HG02943 (cell line): ENCODE data around the gene BNIP3.
"Not testable (repeated sequence)": the region's sequence is repeated elsewhere in the genome, so short reads cannot be mapped to it uniquely, and the experiment has no call there.

ENCODE experiments used
- ATAC-seq: cut with Tn5 transposase; IDR thresholded peaks from one replicate; pipeline ENCODE4 v1.9.1; 2021; ENCODE audit warnings: mild to moderate bottlenecking, low read depth, moderate library complexity; ENCODE audit not compliant: unreplicated experiment

The BNIP3 gene

GRCh38 chr10:131959841-131960240 lies 21.9 kb downstream of the BNIP3 start:
- ATAC-seq = no peak

- no peak for ATAC-seq
Observed at GRCh38 chr10:131955591-131956340, 26.0 kb downstream of the BNIP3 start.

GRCh38 chr10:131954356-131954965 lies 27.3 kb downstream of the BNIP3 start:
- ATAC-seq = no peak

- ATAC-seq = not testable (repeated sequence)
Observed at GRCh38 chr10:131949908-131950307, 31.8 kb downstream of the BNIP3 start.

GRCh38 chr10:131949041-131949862 lies 32.5 kb downstream of the BNIP3 start:
- no peak for ATAC-seq

GRCh38 chr10:131948501-131948900 lies 33.2 kb downstream of the BNIP3 start:
- ATAC-seq = no peak

GRCh38 chr10:131947631-131948347 lies 33.9 kb downstream of the BNIP3 start:
- no peak for ATAC-seq

GRCh38 chr10:131946880-131947279 lies 34.8 kb downstream of the BNIP3 start:
- no peak for ATAC-seq

GRCh38 chr10:131946321-131946751 lies 35.4 kb downstream of the BNIP3 start:
- ATAC-seq = no peak

- no peak for ATAC-seq
Observed at GRCh38 chr10:131944976-131945695, 36.6 kb downstream of the BNIP3 start.

GRCh38 chr10:131944412-131944811 lies 37.3 kb downstream of the BNIP3 start:
- ATAC-seq = no peak

- no peak for ATAC-seq
Observed at GRCh38 chr10:131943021-131943814, 38.5 kb downstream of the BNIP3 start.

- no peak for ATAC-seq
Observed at GRCh38 chr10:131942455-131942854, 39.3 kb downstream of the BNIP3 start.

- ATAC-seq = no peak
Observed at GRCh38 chr10:131938681-131939080, 43.0 kb downstream of the BNIP3 start.

GRCh38 chr10:131937836-131938235 lies 43.9 kb downstream of the BNIP3 start:
- no peak for ATAC-seq

GRCh38 chr10:131936736-131937135 lies 45.0 kb downstream of the BNIP3 start:
- ATAC-seq = no peak

- ATAC-seq = no peak
Observed at GRCh38 chr10:131936294-131936693, 45.4 kb downstream of the BNIP3 start.

- no peak for ATAC-seq
Observed at GRCh38 chr10:131935260-131935659, 46.5 kb downstream of the BNIP3 start.

GRCh38 chr10:131934769-131935168 lies 47.0 kb downstream of the BNIP3 start:
- no peak for ATAC-seq
